ENCODE measurements around the gene MED16.
"Not testable (repeated sequence)": the region's sequence is repeated elsewhere in the genome, so short reads cannot be mapped to it uniquely, and the experiment has no call there.

Gene MED16

GRCh38 chr19:844546-844971, 48.4 kb downstream of the MED16 start:
- no peak for TF ChIP-seq EZH2 (IDR thresholded peaks at IDR 0.05)
- H3K4me3 ChIP-seq, result no peak overlapping the region
- H3K9ac ChIP-seq (ENCODE audit: insufficient read length), result no peak overlapping the region
- no peak for DNase-seq (ENCODE audit: low read depth, low spot score)
- no peaks in the 10 kb centered on the region for H3K9me3 ChIP-seq (ENCODE audit: low read depth, low read length)
- H3K27ac ChIP-seq, result no peak overlapping the region
- H3K36me3 ChIP-seq (ENCODE audit: insufficient read depth, low read length), result no peaks in the 10 kb centered on the region

GRCh38 chr19:843836-844545, 49.0 kb downstream of the MED16 start:
- no peak overlapping the region for H3K4me3 ChIP-seq
- no peak overlapping the region for H3K9ac ChIP-seq (ENCODE audit: insufficient read length)
- H3K9me3 ChIP-seq (ENCODE audit: low read depth, low read length), result no peaks in the 10 kb centered on the region
- H3K36me3 ChIP-seq (ENCODE audit: insufficient read depth, low read length), result no peaks in the 10 kb centered on the region
- no peak overlapping the region for H3K27ac ChIP-seq
- no peak for DNase-seq (ENCODE audit: low read depth, low spot score)
- TF ChIP-seq EZH2 (IDR thresholded peaks at IDR 0.05), result no peak
- TF ChIP-seq POLR2AphosphoS5 (IDR thresholded peaks at IDR 0.05; ENCODE audit: borderline replicate concordance, low read depth, low read length), result no peak
- TF ChIP-seq FOXP2 (optimal IDR thresholded peaks at IDR 0.05; ENCODE audit: control extremely low read depth, extremely low read length, insufficient read depth), result no peak

GRCh38 chr19:843180-843835, 49.7 kb downstream of the MED16 start:
- no peak for DNase-seq (ENCODE audit: low read depth, low spot score)
- no peak overlapping the region for H3K27ac ChIP-seq
- H3K4me3 ChIP-seq, result no peak overlapping the region
- no peaks in the 10 kb centered on the region for H3K36me3 ChIP-seq (ENCODE audit: insufficient read depth, low read length)
- no peaks in the 10 kb centered on the region for H3K9me3 ChIP-seq (ENCODE audit: low read depth, low read length)
- H3K9ac ChIP-seq (ENCODE audit: insufficient read length), result no peak overlapping the region
- TF ChIP-seq EZH2 (IDR thresholded peaks at IDR 0.05), result no peak
- TF ChIP-seq POLR2AphosphoS5 (IDR thresholded peaks at IDR 0.05; ENCODE audit: borderline replicate concordance, low read depth, low read length), result no peak
- TF ChIP-seq FOXP2 (optimal IDR thresholded peaks at IDR 0.05; ENCODE audit: control extremely low read depth, extremely low read length, insufficient read depth), result no peak

GRCh38 chr19:842802-843179, 50.2 kb downstream of the MED16 start:
- not testable (repeated sequence) for H3K36me3 ChIP-seq (ENCODE audit: insufficient read depth, low read length); H3K27ac ChIP-seq; H3K9me3 ChIP-seq (ENCODE audit: low read depth, low read length); H3K9ac ChIP-seq (ENCODE audit: insufficient read length); H3K4me3 ChIP-seq; DNase-seq (ENCODE audit: low read depth, low spot score)

- no peak within 1 kb of the TSS for H3K9ac ChIP-seq (ENCODE audit: insufficient read length)
- H3K27ac ChIP-seq, result no peak within 1 kb of the TSS
- no peak for TF ChIP-seq FOXP2 (optimal IDR thresholded peaks at IDR 0.05; ENCODE audit: control extremely low read depth, extremely low read length, insufficient read depth)
- no peak for TF ChIP-seq EZH2 (IDR thresholded peaks at IDR 0.05)
- no peak for TF ChIP-seq POLR2AphosphoS5 (IDR thresholded peaks at IDR 0.05; ENCODE audit: borderline replicate concordance, low read depth, low read length)
- no peak for DNase-seq (ENCODE audit: low read depth, low spot score)
- no peak within 1 kb of the TSS for H3K4me3 ChIP-seq
- no peaks in the 10 kb centered on the region for H3K9me3 ChIP-seq (ENCODE audit: low read depth, low read length)
- H3K36me3 ChIP-seq (ENCODE audit: insufficient read depth, low read length), result no peaks in the 10 kb centered on the region
Observed at GRCh38 chr19:840519-841206, 52.3 kb downstream of the MED16 start, which contains the start of gene PRTN3. Gene PRTN3 (plus strand): TSS chr19:840999. CDS start chr19:841009, 10 bp downstream.

GRCh38 chr19:835210-835810, 57.7 kb downstream of the MED16 start:
- H3K4me3 ChIP-seq, result no peak overlapping the region
- H3K36me3 ChIP-seq (ENCODE audit: insufficient read depth, low read length), result no peaks in the 10 kb centered on the region
- TF ChIP-seq EZH2 (IDR thresholded peaks at IDR 0.05), result no peak
- TF ChIP-seq FOXP2 (optimal IDR thresholded peaks at IDR 0.05; ENCODE audit: control extremely low read depth, extremely low read length, insufficient read depth), result no peak
- no peak for TF ChIP-seq POLR2AphosphoS5 (IDR thresholded peaks at IDR 0.05; ENCODE audit: borderline replicate concordance, low read depth, low read length)
- H3K27ac ChIP-seq, result no peak overlapping the region
- no peak for DNase-seq (ENCODE audit: low read depth, low spot score)
- no peaks in the 10 kb centered on the region for H3K9me3 ChIP-seq (ENCODE audit: low read depth, low read length)
- no peak overlapping the region for H3K9ac ChIP-seq (ENCODE audit: insufficient read length)

- Histone ChIP-seq H3K9ac (ENCODE audit: insufficient read length) (no peak overlapping the region), H3K27ac (no peak overlapping the region)
- TF ChIP-seq FOXP2 (optimal IDR thresholded peaks at IDR 0.05; ENCODE audit: control extremely low read depth, extremely low read length, insufficient read depth) (no peak), EZH2 (IDR thresholded peaks at IDR 0.05) (no peak), POLR2AphosphoS5 (IDR thresholded peaks at IDR 0.05; ENCODE audit: borderline replicate concordance, low read depth, low read length) (no peak)
Observed at GRCh38 chr19:834216-834615, 58.8 kb downstream of the MED16 start.

More at GRCh38 chr19:834216-834615, 58.8 kb downstream of the MED16 start:
- no peaks in the 10 kb centered on the region for H3K36me3 ChIP-seq (ENCODE audit: insufficient read depth, low read length)
- no peak overlapping the region for H3K4me3 ChIP-seq
- no peak for DNase-seq (ENCODE audit: low read depth, low spot score)
- H3K9me3 ChIP-seq (ENCODE audit: low read depth, low read length), result no peaks in the 10 kb centered on the region
